Activated CD4-positive, alpha-beta T cell treated with anti-CD3 and anti-CD28 coated beads, Interleukin-2, Interleukin-6, amounts not matched to agents 100 ng/mL and 50 ng/mL, durations not matched to agents 16 hours and 8 hours (primary cell): Measurements from ENCODE around the gene YY2.

Experiments used
- DNase-seq: peaks from one replicate; pipeline ENCODE4 v3.0.0-alpha.2; 2020

YY2 gene

DNA sequence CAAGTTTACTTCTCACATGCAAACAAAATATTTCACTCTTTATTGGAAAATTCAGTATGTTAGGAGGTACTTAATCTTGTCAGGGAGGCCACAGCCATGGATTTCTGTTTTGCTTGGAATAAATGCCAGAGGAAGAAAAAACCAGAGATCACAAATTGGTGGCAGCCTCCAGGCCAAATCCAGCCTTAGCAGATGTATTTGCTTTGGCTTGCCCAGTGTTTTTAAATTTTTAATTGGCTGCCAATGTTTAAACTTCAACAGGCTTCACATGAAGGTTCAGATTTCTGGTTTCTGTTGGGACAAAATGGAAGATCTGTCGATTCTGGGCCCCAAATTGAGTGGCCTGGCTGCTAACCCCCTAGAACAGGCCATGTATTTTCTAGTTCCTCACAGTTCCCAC, 19.2 kb downstream of the YY2 start:
- no peak for DNase-seq

DNA sequence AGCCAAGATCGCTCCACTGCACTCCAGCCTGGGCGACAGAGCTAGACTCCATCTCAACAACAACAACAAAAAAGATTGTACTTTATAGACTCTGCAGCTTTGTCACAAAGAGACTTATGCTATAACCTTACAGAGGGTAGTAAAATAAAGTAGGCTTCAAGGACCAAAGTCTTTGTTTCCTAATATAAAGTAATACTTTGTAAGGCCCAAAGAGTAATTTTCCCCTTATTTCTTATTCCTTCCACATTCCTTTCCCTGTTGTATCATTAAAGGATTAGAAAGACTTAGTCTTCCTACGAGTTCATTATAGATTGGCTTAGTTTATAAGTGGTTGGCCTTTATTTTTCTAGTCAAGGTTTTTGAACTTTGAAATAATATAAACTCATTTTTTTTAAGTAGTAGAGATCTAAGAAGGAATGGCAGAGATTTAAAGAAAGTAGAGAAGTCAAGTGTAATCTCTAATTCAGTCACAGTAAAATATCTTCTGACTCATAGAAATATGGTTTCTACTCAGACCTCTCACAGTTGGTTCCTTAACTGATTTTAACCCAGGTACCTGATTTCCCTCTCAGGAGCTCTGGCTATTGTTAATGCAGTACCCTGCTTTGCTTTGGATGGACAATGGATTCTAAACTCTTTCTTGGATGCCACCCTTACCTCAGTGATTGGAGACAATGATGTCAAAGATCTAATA, 26.2 kb downstream of the YY2 start:
- DNase-seq, result no peak

DNA sequence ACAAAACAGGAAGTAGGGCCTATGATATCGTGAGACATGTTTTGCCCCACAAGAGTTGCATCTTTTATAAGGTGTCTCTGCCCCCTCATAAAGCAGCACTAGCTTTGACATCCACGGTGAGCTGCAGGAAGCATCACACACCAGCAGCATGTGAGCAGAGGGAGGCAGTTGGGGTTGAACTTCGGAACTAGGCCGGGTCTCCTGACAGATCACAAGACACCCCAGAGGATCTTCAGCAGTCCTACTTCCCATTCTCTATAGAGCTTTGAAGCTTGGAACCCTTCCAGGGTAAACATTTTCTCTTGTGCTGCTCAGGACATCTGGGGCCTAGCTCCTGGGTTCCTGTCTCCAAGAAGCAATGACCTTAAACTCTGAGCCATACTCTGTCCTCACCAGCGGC, 27.5 kb downstream of the YY2 start:
- DNase-seq, result no peak

DNA sequence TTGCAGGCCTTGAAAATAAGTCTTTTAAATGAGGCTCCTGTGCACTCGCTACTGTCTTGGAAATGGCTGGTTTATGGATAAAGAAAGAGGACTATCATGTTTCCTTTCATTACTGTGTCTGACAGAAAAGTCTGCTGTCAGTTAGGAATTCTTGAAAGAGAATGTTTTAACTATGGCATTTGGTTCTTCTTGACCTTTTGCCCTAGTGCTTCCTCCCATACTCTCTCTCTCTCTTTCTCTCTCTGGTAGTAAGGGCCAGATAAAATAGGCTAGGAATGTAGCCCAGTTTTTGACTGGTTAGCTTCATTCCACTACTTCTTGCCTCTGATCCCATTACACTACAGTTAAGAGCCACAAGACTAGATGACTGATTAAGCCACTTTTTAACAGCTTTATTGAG, 29.8 kb downstream of the YY2 start:
- DNase-seq, result no peak

DNA sequence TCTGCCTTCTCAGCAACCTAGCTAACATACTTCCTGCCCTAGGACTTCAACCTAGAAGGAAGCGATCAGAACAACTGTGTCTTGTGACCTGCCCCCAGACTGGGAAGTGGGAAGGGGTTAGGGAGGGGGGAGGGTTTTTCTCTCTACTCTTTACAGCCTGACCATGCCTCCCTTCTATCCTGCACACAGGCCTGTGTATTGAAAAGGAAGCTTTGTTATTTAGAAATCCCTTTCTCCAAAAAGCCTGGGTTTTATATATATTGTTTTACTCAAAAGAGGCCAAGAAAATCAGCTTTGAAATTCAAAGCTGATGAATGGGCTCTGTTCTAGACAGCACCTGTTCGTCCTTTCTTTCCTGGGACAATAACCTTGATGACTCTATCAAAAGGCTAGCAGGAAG, 49.5 kb downstream of the YY2 start:
- no peak for DNase-seq

DNA sequence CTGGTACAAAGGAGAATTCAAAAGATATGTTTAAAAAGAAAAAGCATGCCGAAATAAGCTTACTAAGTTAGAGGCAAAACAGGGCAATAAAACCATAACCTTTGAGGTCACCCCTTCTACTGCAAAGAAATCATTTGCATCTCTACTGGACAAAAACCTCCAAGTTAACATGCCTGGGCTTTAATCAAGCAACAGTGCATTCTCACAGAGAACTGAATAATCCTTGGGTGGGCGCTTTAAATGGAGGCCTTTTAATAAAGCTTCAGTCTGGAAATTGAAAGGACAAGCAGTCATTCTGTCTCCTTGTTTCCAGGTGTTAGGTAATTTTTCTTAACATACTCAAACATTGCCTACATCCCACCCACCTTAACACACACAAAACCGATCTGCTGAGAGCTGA, 50.2 kb downstream of the YY2 start:
- no peak for DNase-seq

DNA sequence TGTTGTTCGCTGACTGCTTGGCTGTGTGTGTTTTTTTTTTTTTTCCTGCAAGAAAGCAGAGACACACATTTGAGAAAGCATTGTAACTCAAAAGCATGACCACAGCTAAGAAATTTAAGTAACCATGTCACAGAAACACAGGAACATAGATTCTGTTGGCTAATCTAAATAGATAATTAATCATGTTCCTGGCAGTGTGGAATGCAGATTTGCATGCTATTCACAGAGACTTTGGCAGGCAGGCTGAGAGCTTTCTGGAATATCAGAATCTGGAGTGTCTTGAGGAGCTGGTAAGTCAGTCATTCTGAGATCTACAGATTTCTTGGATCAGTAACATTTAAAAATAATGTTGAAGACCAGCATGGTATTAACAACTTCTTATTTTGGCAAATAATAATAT, 51.5 kb downstream of the YY2 start:
- no peak for DNase-seq
